Keratinocyte (primary cell): ENCODE measurements around the gene PSME3. TPM values are rescaled to one million over a fixed set of nuclear protein-coding genes. Genes with fewer than 3 reads are reported as not detected.
A peak's percentile ranks its signal among the peaks of the same experiment; 100 is the strongest.

Source experiments
- DNase-seq: peaks from one replicate; pipeline ENCODE4 v3.0.0-alpha.2; 2011; ENCODE audit warnings: low read depth, missing footprints, low spot score
- FAIRE-seq: peaks from 2 replicates; lab custom pipeline; 2011; peaks lifted over from hg19 to GRCh38; lab: Jason Lieb, UNC
- H2AFZ ChIP-seq: 2 replicates; pipeline ENCODE4 v1.6.0; 2012; ENCODE audit warnings: low read length, control low read depth, inconsistent platforms; ENCODE audit not compliant: control insufficient read depth
- H3K27ac ChIP-seq: 2 replicates; pipeline ENCODE4 v1.5.1; 2011; ENCODE audit warnings: low read length; ENCODE audit not compliant: control insufficient read depth, insufficient read depth
- H3K27me3 ChIP-seq: 3 replicates; pipeline ENCODE4 v1.6.0; 2011; ENCODE audit warnings: low read length; ENCODE audit not compliant: control insufficient read depth, insufficient read depth; ENCODE audit errors: extremely low read depth
- H3K36me3 ChIP-seq, 2 experiments: 2 replicates in 1 of 2; 3 replicates in 1 of 2; pipeline ENCODE4 v1.5.1; 2011; ENCODE audit warnings: low read length in 2 of 2, mild to moderate bottlenecking in 1 of 2; ENCODE audit not compliant: control insufficient read depth in 2 of 2, insufficient read depth in 2 of 2; ENCODE audit errors: extremely low read depth in 1 of 2
- H3K4me1 ChIP-seq: 3 replicates; pipeline ENCODE4 v1.5.1; 2011; ENCODE audit warnings: low read length; ENCODE audit not compliant: control insufficient read depth, insufficient read depth; ENCODE audit errors: extremely low read depth
- H3K4me2 ChIP-seq: 3 replicates; pipeline ENCODE4 v1.6.0; 2011; ENCODE audit warnings: low read depth, low read length; ENCODE audit not compliant: control insufficient read depth, insufficient read depth; ENCODE audit errors: extremely low read depth
- H3K4me3 ChIP-seq, 3 experiments: fragments of 200-600 bp in 1 of 3; sonication (generic) in 1 of 3; 2 replicates in 2 of 3; 3 replicates in 1 of 3; pipeline ENCODE4 v1.5.1; 2011 to 2016; ENCODE audit warnings: low read length in 3 of 3, mild to moderate bottlenecking in 3 of 3, control low read depth in 2 of 3, inconsistent platforms in 1 of 3, low read depth in 1 of 3, mixed read lengths in 1 of 3, mixed run types in 1 of 3, moderate library complexity in 1 of 3; ENCODE audit not compliant: control insufficient read depth in 2 of 3, insufficient read depth in 2 of 3; ENCODE audit errors: extremely low read depth in 1 of 3
- H3K79me2 ChIP-seq: 2 replicates; pipeline ENCODE4 v1.6.0; 2012; ENCODE audit warnings: low read length; ENCODE audit not compliant: control insufficient read depth, insufficient read depth
- H3K9ac ChIP-seq: 3 replicates; pipeline ENCODE4 v1.6.0; 2011; ENCODE audit warnings: low read length; ENCODE audit not compliant: control insufficient read depth, insufficient read depth; ENCODE audit errors: extremely low read depth
- H3K9me1 ChIP-seq: 3 replicates; pipeline ENCODE4 v1.6.0; 2011; ENCODE audit warnings: low read length; ENCODE audit not compliant: control insufficient read depth, insufficient read depth; ENCODE audit errors: extremely low read depth
- H3K9me3 ChIP-seq: 2 replicates; pipeline ENCODE4 v1.5.1; 2012; ENCODE audit warnings: low read depth, low read length; ENCODE audit not compliant: control insufficient read depth
- H4K20me1 ChIP-seq: 3 replicates; pipeline ENCODE4 v1.6.0; 2011; ENCODE audit warnings: low read length; ENCODE audit not compliant: control insufficient read depth, insufficient read depth; ENCODE audit errors: extremely low read depth
- CTCF ChIP-seq, 3 experiments: IDR thresholded peaks in 1 of 3; conservative IDR thresholded peaks in 1 of 3; optimal IDR thresholded peaks in 1 of 3; 2 replicates in 2 of 3; 3 replicates in 1 of 3; pipeline versions ENCODE3 to v1.5.1; 2011; ENCODE audit warnings: low read length in 3 of 3, mild to moderate bottlenecking in 3 of 3, moderate library complexity in 2 of 3, control low read depth in 1 of 3, inconsistent platforms in 1 of 3; ENCODE audit not compliant: insufficient read depth in 2 of 3; ENCODE audit errors: extremely low read depth in 1 of 3
- EZH2 ChIP-seq: IDR thresholded peaks from one replicate; pipeline ENCODE4 v1.6.1; 2012; ENCODE audit warnings: inconsistent platforms, mild to moderate bottlenecking, low read length, moderate library complexity
- dilution Hi-C: fragments of 300-500 bp; cut with MboI; formaldehyde crosslinking; loops from one replicate; pipeline ENCODE4 v1.7.0; 2020; ENCODE audit warnings: low sequenced_read_pairs; ENCODE audit not compliant: extremely low pct_ligation_motif_present
- polyA minus RNA-seq, 3 experiments: library from RNA; depleted of rRNA, polyadenylated mRNA; stranded (reverse); fragments of >200 nt; gene quantifications; 1 replicate in 1 of 3; 2 replicates in 1 of 3; 3 replicates in 1 of 3; pipeline ENCODE4 v1.2.3, GENCODE V29; 2011
- polyA plus RNA-seq, 5 experiments: library from polyadenylated mRNA; depleted of rRNA in 3 of 5; stranded (reverse) in 3 of 5; stranded (forward) in 1 of 5; unstranded in 1 of 5; fragments of >200 nt; gene quantifications; 1 replicate in 1 of 5; 2 replicates in 3 of 5; 3 replicates in 1 of 5; pipeline versions ENCODE4 v1.2.1 to v1.2.3, GENCODE V29; 2011 to 2012; ENCODE audit warnings: missing spikeins in 2 of 5, low read depth in 1 of 5, low replicate concordance in 1 of 5

The PSME3 gene
- 108 to 257 TPM (median 190 TPM) in 3 replicates for polyA plus RNA-seq
- 54.4 TPM for polyA plus RNA-seq (2011; ENCODE audit: low read depth)
- 170 and 247 TPM in 2 replicates for polyA plus RNA-seq (2011; cell fraction: cytosol; rRNA removed)
- polyA plus RNA-seq (2011; cell fraction: nucleus; rRNA removed) = 137 and 160 TPM in 2 replicates
- polyA plus RNA-seq (2012; ENCODE audit: low replicate concordance) = 80.9 and 162 TPM in 2 replicates
- 64.7 to 116 TPM (median 81.4 TPM) in 3 replicates for polyA minus RNA-seq
- polyA minus RNA-seq (2011; cell fraction: cytosol; rRNA and poly(A)+ RNA removed) = 125 TPM
- 44.8 and 84.9 TPM in 2 replicates for polyA minus RNA-seq (2011; cell fraction: nucleus; rRNA and poly(A)+ RNA removed)

- Histone ChIP-seq H3K4me1 (peaks cover 19% of the 10 kb centered on the region), H3K36me3 (peaks cover 10 to 11% of the 10 kb centered on the region in 2 experiments), H3K9ac (peak within 1 kb of the TSS; percentile 97), H3K9me1 (no peaks in the 10 kb centered on the region), H3K4me3 (peak within 1 kb of the TSS; percentile 81 to 96 (median 94)), H2AFZ (peak within 1 kb of the TSS; percentile 99), H3K4me2 (peak within 1 kb of the TSS; percentile 86), H3K9me3 (no peaks in the 10 kb centered on the region), H3K79me2 (peaks cover 42% of the 10 kb centered on the region), H4K20me1 (no peaks in the 10 kb centered on the region), H3K27ac (peak within 1 kb of the TSS; percentile 97), H3K27me3 (no peaks in the 10 kb centered on the region)
- dilution Hi-C loops = loop anchor here (25.0 kb wide), 1 partner anchor 104 kb away; no protein-coding TSS in a partner anchor
- TF ChIP-seq EZH2 (no peak), CTCF (optimal IDR thresholded peaks at IDR 0.05 in 1 of 3, IDR thresholded peaks at IDR 0.05 in 1 of 3, conservative IDR thresholded peaks at IDR 0.05 in 1 of 3; ENCODE audit: extremely low read depth in 1 of 3, insufficient read depth in 2 of 3, low read length in 3 of 3) (no peak)
- FAIRE-seq = no peak
- no peak for DNase-seq
These were observed at the start of gene PSME3 for GRCh38 chr17:42832934-42833766. Gene PSME3, plus strand, starts transcription at chr17:42833397. Its CDS starts 235 bp downstream, at chr17:42833632.

- no peak for TF ChIP-seq EZH2
- TF ChIP-seq CTCF (optimal IDR thresholded peaks at IDR 0.05 in 1 of 3, IDR thresholded peaks at IDR 0.05 in 1 of 3, conservative IDR thresholded peaks at IDR 0.05 in 1 of 3; ENCODE audit: extremely low read depth in 1 of 3, insufficient read depth in 2 of 3, low read length in 3 of 3) = no peak
- H3K36me3 ChIP-seq = peaks cover 6 to 11% of the 10 kb centered on the region in 2 experiments
- no peaks in the 10 kb centered on the region for H4K20me1 ChIP-seq
- DNase-seq (no peak), FAIRE-seq (no peak)
- peak overlapping the region; percentile 56 for H3K4me2 ChIP-seq
- H3K9me3 ChIP-seq = no peaks in the 10 kb centered on the region
- H2AFZ ChIP-seq = no peak overlapping the region
- H3K4me3 ChIP-seq = peak overlapping the region in 1 of 3 experiments; percentile 18
- dilution Hi-C loops = no loop called here
- no peaks in the 10 kb centered on the region for H3K79me2 ChIP-seq
- H3K27ac ChIP-seq = no peak overlapping the region
- H3K9ac ChIP-seq = no peak overlapping the region
- H3K4me1 ChIP-seq = peaks cover 19% of the 10 kb centered on the region
- no peaks in the 10 kb centered on the region for H3K9me1 ChIP-seq
- H3K27me3 ChIP-seq = peaks cover 37% of the 10 kb centered on the region
These were observed 49.4 kb upstream of the PSME3 start for GRCh38 chr17:42783791-42784138.
